ENCODE data around the gene E2F2. TPM values are rescaled to one million over a fixed set of nuclear protein-coding genes. Genes with fewer than 3 reads are reported as not detected.

E2F2 gene
- total and polyA plus RNA-seq, 8 donors, result 3.2 to 5.8 (median 4.2) TPM

- ATAC-seq (no peak), DNase-seq (no peak)
- peaks cover 0 to 3% of the 10 kb centered on the region in 2 donors for H3K36me3 ChIP-seq
- peaks cover 60 to 89% of the 10 kb centered on the region in 2 donors for H3K4me1 ChIP-seq
- H3K27ac ChIP-seq, result peak overlapping the region; percentile 95 to 96
- intact Hi-C loops (cut with DNase I), result no loop called here
- H3K4me3 ChIP-seq, result peak overlapping the region; percentile 89
- peaks cover 0 to 62% of the 10 kb centered on the region in 2 donors for H3K27me3 ChIP-seq
- H3K9me3 ChIP-seq, result no peaks in the 10 kb centered on the region
- no peak for TF ChIP-seq CTCF (IDR thresholded peaks at IDR 0.05)
Measured at GRCh38 chr1:23558872-23559135, 27.8 kb upstream of the E2F2 start.

- Histone ChIP-seq H3K27me3 (peaks cover 0 to 62% of the 10 kb centered on the region in 2 donors), H3K36me3 (peaks cover 0 to 3% of the 10 kb centered on the region in 2 donors), H3K4me3 (peak overlapping the region; percentile 89), H3K4me1 (peaks cover 57 to 92% of the 10 kb centered on the region in 2 donors), H3K9me3 (no peaks in the 10 kb centered on the region), H3K27ac (peak overlapping the region; percentile 95 to 96)
- intact Hi-C loops (cut with DNase I), result no loop called here
- ATAC-seq (peak; percentile 22), DNase-seq (peak in 3 of 4 donors; percentile 68 to 89 (median 75))
- no peak for TF ChIP-seq CTCF (IDR thresholded peaks at IDR 0.05)
Measured at GRCh38 chr1:23558140-23558871, 27.3 kb upstream of the E2F2 start.

GRCh38 chr1:23557471-23558124, 26.6 kb upstream of the E2F2 start:
- peaks cover 50 to 85% of the 10 kb centered on the region in 2 donors for H3K4me1 ChIP-seq
- intact Hi-C loops (cut with DNase I), result no loop called here
- no peak for ATAC-seq

GRCh38 chr1:23556635-23557470, 25.8 kb upstream of the E2F2 start:
- H3K9me3 ChIP-seq, result no peaks in the 10 kb centered on the region
- peak overlapping the region; percentile 89 for H3K4me3 ChIP-seq
- ATAC-seq (no peak), DNase-seq (no peak)
- peak overlapping the region; percentile 95 to 96 for H3K27ac ChIP-seq
- peaks cover 0 to 60% of the 10 kb centered on the region in 2 donors for H3K27me3 ChIP-seq
- TF ChIP-seq CTCF (IDR thresholded peaks at IDR 0.05), result no peak
- intact Hi-C loops (cut with DNase I), result no loop called here
- peaks cover 0 to 3% of the 10 kb centered on the region in 2 donors for H3K36me3 ChIP-seq
- H3K4me1 ChIP-seq, result peaks cover 46 to 78% of the 10 kb centered on the region in 2 donors

More at GRCh38 chr1:23557471-23558124, 26.6 kb upstream of the E2F2 start:
- H3K27me3 ChIP-seq, result peaks cover 0 to 60% of the 10 kb centered on the region in 2 donors
- H3K36me3 ChIP-seq, result peaks cover 0 to 3% of the 10 kb centered on the region in 2 donors
- H3K27ac ChIP-seq, result peak overlapping the region; percentile 95 to 96
- TF ChIP-seq CTCF (IDR thresholded peaks at IDR 0.05), result no peak
- DNase-seq, result no peak
- H3K4me3 ChIP-seq, result peak overlapping the region; percentile 89
- H3K9me3 ChIP-seq, result no peaks in the 10 kb centered on the region

All from left lung (tissue), 10 donors.